Osteoblast (primary cell): ENCODE measurements around the gene PPP1R8. TPM values are rescaled to one million over a fixed set of nuclear protein-coding genes. Genes with fewer than 3 reads are reported as not detected.

Experiments used
- DNase-seq: peaks from one replicate; pipeline ENCODE4 v3.0.0; 2011; ENCODE audit warnings: low spot score, mixed read lengths; ENCODE audit not compliant: insufficient read length; ENCODE audit errors: missing footprints
- H2AFZ ChIP-seq: 2 replicates; pipeline ENCODE4 v1.6.0; 2011; ENCODE audit warnings: mild to moderate bottlenecking, low read length
- H3K27ac ChIP-seq: 2 replicates; pipeline ENCODE4 v1.5.1; 2011; ENCODE audit warnings: mild to moderate bottlenecking, low read depth, low read length, moderate library complexity
- H3K27me3 ChIP-seq: 2 replicates; pipeline ENCODE4 v1.6.0; 2012; ENCODE audit warnings: mild to moderate bottlenecking, control low read depth, inconsistent platforms, low read length, moderate library complexity; ENCODE audit not compliant: insufficient read depth
- H3K36me3 ChIP-seq: 2 replicates; pipeline ENCODE4 v1.5.1; 2011; ENCODE audit warnings: mild to moderate bottlenecking, low read length, control low read depth, moderate library complexity; ENCODE audit not compliant: insufficient read depth
- H3K4me1 ChIP-seq: 2 replicates; pipeline ENCODE4 v1.5.1; 2011; ENCODE audit warnings: mild to moderate bottlenecking, low read length, control low read depth, moderate library complexity; ENCODE audit not compliant: insufficient read depth
- H3K4me2 ChIP-seq: 2 replicates; pipeline ENCODE4 v1.6.0; 2011; ENCODE audit warnings: mild to moderate bottlenecking, low read length; ENCODE audit not compliant: insufficient read depth
- H3K4me3 ChIP-seq: fragments of 200-600 bp; sonication (generic); 3 replicates; pipeline ENCODE4 v1.5.1; 2012; ENCODE audit warnings: mild to moderate bottlenecking, low read length, inconsistent platforms; ENCODE audit not compliant: insufficient read depth
- H3K79me2 ChIP-seq: 2 replicates; pipeline ENCODE4 v1.6.0; 2012; ENCODE audit warnings: mild to moderate bottlenecking, low read length, control low read depth, inconsistent platforms; ENCODE audit not compliant: insufficient read depth
- H3K9me3 ChIP-seq: 2 replicates; pipeline ENCODE4 v1.5.1; 2011; ENCODE audit warnings: low read depth, low read length, control low read depth
- H4K20me1 ChIP-seq: 2 replicates; pipeline ENCODE4 v1.6.0; 2012; ENCODE audit warnings: mild to moderate bottlenecking, low read length, control low read depth; ENCODE audit not compliant: insufficient read depth
- total RNA-seq: library from RNA; depleted of rRNA; stranded (reverse); fragments of >200 nt; gene quantifications from 2 replicates; pipeline ENCODE4 v1.2.3, GENCODE V29; 2012
- TF ChIP-seq, protein P1 (sequence below): IDR thresholded peaks from 2 replicates; pipeline ENCODE4 v1.5.1; 2011; ENCODE audit warnings: mild to moderate bottlenecking, low read depth, low read length, moderate library complexity; ENCODE audit errors: extremely low read depth

Gene PPP1R8
- total RNA-seq, 1 donor = 29.7 TPM

- H4K20me1 ChIP-seq = no peaks in the 10 kb centered on the region
- H3K9me3 ChIP-seq = no peaks in the 10 kb centered on the region
- peaks cover 15% of the 10 kb centered on the region for H3K36me3 ChIP-seq
- no peak for DNase-seq
- no peak overlapping the region for H3K4me3 ChIP-seq
- H3K4me1 ChIP-seq = no peaks in the 10 kb centered on the region
- TF ChIP-seq, protein P1, sequence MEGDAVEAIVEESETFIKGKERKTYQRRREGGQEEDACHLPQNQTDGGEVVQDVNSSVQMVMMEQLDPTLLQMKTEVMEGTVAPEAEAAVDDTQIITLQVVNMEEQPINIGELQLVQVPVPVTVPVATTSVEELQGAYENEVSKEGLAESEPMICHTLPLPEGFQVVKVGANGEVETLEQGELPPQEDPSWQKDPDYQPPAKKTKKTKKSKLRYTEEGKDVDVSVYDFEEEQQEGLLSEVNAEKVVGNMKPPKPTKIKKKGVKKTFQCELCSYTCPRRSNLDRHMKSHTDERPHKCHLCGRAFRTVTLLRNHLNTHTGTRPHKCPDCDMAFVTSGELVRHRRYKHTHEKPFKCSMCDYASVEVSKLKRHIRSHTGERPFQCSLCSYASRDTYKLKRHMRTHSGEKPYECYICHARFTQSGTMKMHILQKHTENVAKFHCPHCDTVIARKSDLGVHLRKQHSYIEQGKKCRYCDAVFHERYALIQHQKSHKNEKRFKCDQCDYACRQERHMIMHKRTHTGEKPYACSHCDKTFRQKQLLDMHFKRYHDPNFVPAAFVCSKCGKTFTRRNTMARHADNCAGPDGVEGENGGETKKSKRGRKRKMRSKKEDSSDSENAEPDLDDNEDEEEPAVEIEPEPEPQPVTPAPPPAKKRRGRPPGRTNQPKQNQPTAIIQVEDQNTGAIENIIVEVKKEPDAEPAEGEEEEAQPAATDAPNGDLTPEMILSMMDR = no peak
- no peak overlapping the region for H3K27ac ChIP-seq
- H3K79me2 ChIP-seq = no peaks in the 10 kb centered on the region
- H3K4me2 ChIP-seq = no peak overlapping the region
- no peak overlapping the region for H2AFZ ChIP-seq
- H3K27me3 ChIP-seq = no peaks in the 10 kb centered on the region
Observed at GRCh38 chr1:27885621-27886352, 55.2 kb downstream of the PPP1R8 start.

DNA sequence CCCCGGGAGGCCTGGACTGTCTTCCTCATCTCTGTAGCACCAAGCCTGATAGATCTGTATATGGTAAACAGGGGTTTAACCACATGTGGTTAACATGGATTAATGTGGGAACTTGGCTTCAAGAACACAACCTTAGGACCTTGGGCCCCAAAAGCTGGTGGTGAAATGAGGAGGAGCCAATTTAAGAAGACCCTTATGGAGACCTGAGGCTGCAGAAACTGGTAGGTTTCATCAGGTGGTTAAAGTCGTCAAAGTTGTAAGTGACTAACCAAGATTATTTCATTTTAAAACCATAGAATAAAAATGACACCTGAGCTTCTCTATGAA lies 55.7 kb downstream of the PPP1R8 start:
- H3K4me1 ChIP-seq = no peaks in the 10 kb centered on the region
- peaks cover 20% of the 10 kb centered on the region for H3K36me3 ChIP-seq
- H3K27ac ChIP-seq = no peak overlapping the region
- no peaks in the 10 kb centered on the region for H4K20me1 ChIP-seq
- TF ChIP-seq, protein P1 = no peak
- H3K9me3 ChIP-seq = no peaks in the 10 kb centered on the region
- H3K4me3 ChIP-seq = no peak overlapping the region
- no peaks in the 10 kb centered on the region for H3K79me2 ChIP-seq
- no peaks in the 10 kb centered on the region for H3K27me3 ChIP-seq
- no peak for DNase-seq
- H3K4me2 ChIP-seq = no peak overlapping the region
- H2AFZ ChIP-seq = no peak overlapping the region

- DNase-seq = no peak
- no peaks in the 10 kb centered on the region for H3K79me2 ChIP-seq
- TF ChIP-seq, protein P1 = no peak
Observed at GRCh38 chr1:27886744-27887143, 56.2 kb downstream of the PPP1R8 start.

GRCh38 chr1:27887215-27888021 lies 56.8 kb downstream of the PPP1R8 start:
- Histone ChIP-seq H3K27me3 (no peaks in the 10 kb centered on the region), H3K27ac (no peak overlapping the region), H4K20me1 (no peaks in the 10 kb centered on the region), H3K9me3 (no peaks in the 10 kb centered on the region), H3K4me1 (no peaks in the 10 kb centered on the region), H2AFZ (no peak overlapping the region), H3K36me3 (peaks cover 31% of the 10 kb centered on the region), H3K4me3 (no peak overlapping the region), H3K79me2 (no peaks in the 10 kb centered on the region), H3K4me2 (no peak overlapping the region)
- TF ChIP-seq, protein P1 = no peak
- no peak for DNase-seq

More at GRCh38 chr1:27886744-27887143, 56.2 kb downstream of the PPP1R8 start:
- no peaks in the 10 kb centered on the region for H3K4me1 ChIP-seq
- no peaks in the 10 kb centered on the region for H4K20me1 ChIP-seq
- H2AFZ ChIP-seq = no peak overlapping the region
- no peak overlapping the region for H3K4me3 ChIP-seq
- peaks cover 24% of the 10 kb centered on the region for H3K36me3 ChIP-seq
- no peak overlapping the region for H3K27ac ChIP-seq
- no peaks in the 10 kb centered on the region for H3K27me3 ChIP-seq
- no peak overlapping the region for H3K4me2 ChIP-seq
- H3K9me3 ChIP-seq = no peaks in the 10 kb centered on the region
